Right forelimb (tissue), 1 donor: ENCODE data around the gene IAPP.
"Not testable (repeated sequence)": the region's sequence is repeated elsewhere in the genome, so short reads cannot be mapped to it uniquely, and the experiment has no call there.

ENCODE experiments used
- DNase-seq: peaks from one replicate; pipeline ENCODE4 v3.0.0-alpha.2; 2018

The IAPP gene

DNA sequence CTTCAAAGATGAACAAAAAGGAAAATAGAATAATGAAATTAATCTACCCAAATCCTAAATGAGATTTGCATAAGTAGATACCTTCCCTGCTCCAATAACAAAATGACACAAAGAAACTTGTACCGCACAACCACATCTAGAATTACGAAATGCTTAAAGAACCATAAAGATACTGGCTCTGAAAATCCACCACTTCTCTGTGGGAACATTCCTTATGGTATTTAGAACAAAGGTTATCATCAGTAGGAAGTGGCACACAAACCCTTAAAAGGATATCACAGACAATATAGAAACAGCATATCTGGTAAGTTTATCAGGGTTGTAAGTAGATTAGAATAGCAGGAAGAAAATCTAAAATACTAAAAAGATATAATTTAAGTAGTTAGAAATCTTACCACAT is 11.6 kb downstream of the IAPP start:
- DNase-seq = no peak

DNA sequence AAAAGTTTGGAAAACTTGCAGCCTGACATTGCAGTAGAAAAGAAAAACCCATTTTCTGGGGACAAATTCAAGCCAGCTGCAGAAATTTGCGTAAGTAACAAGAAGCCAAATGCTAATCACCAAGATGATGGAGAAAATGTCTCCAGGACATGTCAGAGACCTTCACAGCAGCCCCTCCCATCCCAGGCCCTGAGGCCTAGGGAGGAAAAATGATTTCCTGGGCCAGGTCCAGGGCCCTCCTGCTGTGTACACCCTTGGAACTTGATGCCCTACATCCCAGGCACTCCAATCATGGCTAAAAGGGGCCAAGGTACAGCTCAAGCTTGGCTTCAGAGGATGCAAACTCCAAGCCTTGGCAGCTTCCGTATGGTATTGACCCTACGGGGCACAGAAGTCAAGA is 14.5 kb downstream of the IAPP start:
- no peak for DNase-seq

GRCh38 chr12:21392384-21392783 is 19.7 kb downstream of the IAPP start:
- no peak for DNase-seq

DNA sequence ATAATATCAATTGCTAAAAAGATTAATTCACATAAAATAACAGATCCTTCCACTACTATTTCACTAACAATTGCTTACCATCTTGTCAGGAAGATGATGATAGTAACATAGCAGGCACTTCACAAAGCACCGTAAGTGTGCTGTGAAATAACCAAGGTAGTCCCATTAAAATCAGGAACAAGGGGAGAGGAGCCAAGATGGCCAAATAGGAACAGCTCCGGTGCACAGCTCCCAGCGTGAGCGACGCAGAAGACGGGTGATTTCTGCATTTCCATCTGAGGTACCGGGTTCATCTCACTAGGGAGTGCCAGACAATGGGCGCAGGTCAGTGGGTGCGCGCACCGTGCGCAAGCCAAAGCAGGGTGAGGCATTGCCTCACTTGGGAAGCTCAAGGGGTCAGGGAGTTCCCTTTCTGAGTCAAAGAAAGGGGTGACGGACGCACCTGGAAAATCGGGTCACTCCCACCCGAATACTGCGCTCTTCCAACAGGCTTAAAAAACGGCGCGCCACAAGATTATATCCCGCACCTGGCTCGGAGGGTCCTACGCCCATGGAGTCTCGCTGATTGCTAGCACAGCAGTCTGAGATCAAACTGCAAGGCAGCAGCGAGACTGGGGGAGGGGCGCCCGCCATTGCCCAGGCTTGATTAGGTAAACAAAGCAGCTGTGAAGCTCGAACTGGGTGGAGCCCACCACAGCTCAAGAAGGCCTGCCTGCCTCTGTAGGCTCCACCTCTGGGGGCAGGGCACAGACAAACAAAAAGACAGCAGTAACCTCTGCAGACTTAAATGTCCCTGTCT is 22.3 kb downstream of the IAPP start:
- DNase-seq = not testable (repeated sequence)

DNA sequence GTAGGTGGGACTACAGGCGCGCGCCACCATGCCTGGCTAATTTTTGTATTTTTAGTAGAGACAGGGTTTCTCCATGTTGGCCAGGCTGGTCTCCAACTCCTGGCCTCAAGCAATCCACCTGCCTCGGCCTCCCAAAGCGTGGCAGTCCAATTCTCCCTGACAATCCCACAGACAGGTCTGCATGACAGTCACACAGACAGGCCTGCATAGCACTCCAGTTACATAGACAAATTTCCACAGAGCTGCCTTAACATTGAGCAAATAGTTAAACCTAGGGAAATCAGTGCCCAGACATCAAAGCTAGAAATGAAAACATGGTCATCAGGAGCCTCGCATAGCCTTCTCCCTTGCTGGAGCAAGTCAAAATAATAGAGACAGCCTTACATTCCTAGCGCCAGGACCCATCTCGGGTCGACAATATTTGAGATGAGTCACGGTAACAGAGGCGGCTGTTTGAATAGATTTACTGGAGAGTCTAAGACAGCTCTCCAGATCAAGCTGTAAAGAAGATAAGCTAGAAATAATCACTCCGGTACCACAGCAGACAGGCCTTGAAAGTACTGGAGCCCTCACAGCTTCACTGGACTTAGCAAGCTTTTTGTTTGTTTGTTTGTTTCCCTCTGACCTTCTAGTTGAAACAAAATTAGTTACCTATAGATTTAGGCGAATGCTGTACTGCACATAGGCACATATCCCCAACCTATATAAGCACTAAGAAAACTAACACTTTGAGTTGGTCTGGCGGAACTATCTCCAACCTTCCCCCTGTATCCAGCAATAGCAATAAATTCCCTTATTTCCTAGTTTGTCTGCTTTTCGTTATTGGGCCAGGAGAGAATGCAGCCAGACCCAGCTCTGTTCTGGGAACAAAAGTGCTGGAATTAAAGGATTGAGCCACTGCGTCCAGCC is 40.9 kb downstream of the IAPP start:
- DNase-seq = no peak

GRCh38 chr12:21416511-21417121 is 43.9 kb downstream of the IAPP start:
- no peak for DNase-seq

- not testable (repeated sequence) for DNase-seq
Observed at GRCh38 chr12:21418398-21418797, 45.7 kb downstream of the IAPP start.

DNA sequence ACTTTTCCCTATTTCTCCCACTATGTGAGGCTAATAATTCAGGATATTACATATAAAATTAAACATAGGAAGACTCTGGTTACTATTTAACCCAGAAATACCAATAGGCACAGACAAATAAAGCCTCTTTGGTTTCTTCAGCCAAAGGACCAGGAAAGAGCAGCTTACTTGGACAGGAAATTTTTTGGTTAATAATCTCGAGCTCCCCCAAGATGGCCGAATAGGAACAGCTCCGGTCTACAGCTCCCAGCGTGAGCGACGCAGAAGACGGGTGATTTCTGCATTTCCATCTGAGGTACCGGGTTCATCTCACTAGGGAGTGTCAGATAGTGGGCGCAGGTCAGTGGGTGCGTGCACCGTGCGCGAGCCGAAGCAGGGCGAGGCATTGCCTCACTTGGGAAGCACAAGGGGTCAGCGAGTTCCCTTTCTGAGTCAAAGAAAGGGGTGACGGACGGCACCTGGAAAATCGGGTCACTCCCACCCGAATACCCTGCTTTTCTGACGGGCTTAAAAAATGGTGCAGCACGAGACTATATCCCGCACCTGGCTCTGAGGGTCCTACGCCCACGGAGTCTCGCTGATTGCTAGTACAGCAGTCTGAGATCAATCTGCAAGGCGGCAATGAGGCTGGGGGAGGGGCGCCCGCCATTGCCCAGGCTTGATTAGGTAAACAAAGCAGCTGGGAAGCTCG is 46.5 kb downstream of the IAPP start:
- DNase-seq = not testable (repeated sequence)

DNA sequence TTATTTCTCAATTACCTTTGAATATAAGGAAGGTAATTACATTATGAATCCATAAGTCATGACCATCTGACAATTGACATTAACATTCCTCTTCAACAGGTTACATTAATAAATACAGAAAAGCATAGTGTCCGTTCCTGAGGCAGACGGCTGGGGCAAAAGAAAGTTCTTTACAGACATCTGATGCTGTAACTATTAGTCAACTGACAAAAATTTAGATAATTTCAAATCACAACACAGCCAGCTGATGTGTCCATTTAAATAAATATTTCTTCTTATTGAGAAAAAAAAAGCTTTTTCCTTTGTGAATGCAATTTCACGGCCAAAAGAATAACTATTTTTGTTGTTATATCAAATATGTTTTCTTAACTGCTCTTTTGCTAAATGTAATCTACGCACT is 55.5 kb downstream of the IAPP start:
- DNase-seq = no peak
